HG03097 (cell line): ENCODE data around the gene BTBD9.

ENCODE experiments used
- ATAC-seq: cut with Tn5 transposase; IDR thresholded peaks from one replicate; pipeline ENCODE4 v1.9.1; 2021; ENCODE audit not compliant: unreplicated experiment, low FRiP score

The BTBD9 gene

GRCh38 chr6:38220069-38220723, 419.5 kb downstream of the BTBD9 start:
- no peak for ATAC-seq

DNA sequence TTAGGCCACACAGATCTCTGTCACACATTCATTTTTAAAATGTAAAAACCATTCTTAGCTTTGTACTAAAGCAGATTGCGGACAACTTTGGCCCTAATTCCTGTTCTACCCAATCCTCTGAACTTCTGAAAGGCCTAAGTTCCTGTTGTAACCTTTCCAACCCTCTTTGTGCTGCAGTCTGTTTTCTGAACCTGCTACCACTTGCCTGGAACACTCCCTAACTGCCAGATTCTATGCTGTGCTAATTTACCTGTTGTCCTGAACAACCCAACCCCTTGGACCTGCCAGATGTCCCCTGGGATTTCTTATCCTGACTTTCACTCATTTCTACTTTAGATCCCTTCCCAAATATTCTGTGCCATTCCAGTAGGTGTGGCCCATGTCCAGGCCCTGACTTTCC, 421.5 kb downstream of the BTBD9 start:
- no peak for ATAC-seq

DNA sequence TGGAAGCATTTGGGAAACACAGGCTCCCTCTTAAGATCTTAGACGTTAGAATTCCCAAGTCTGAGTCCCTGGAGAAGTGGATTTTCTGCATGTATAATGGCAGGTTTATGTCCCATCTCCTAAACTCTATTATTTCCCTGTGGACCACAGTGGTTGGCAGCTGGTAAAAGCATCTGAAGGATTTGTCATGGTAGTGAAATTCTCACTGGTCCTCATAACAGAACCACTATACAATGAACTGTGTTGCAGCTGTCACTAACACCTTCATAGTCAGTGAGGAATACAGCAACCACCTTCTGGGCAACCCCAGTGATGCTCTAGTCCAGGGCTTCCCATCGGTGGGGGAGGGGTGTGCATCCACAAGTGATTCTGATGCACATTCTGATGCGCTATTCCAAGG, 423.3 kb downstream of the BTBD9 start:
- no peak for ATAC-seq

DNA sequence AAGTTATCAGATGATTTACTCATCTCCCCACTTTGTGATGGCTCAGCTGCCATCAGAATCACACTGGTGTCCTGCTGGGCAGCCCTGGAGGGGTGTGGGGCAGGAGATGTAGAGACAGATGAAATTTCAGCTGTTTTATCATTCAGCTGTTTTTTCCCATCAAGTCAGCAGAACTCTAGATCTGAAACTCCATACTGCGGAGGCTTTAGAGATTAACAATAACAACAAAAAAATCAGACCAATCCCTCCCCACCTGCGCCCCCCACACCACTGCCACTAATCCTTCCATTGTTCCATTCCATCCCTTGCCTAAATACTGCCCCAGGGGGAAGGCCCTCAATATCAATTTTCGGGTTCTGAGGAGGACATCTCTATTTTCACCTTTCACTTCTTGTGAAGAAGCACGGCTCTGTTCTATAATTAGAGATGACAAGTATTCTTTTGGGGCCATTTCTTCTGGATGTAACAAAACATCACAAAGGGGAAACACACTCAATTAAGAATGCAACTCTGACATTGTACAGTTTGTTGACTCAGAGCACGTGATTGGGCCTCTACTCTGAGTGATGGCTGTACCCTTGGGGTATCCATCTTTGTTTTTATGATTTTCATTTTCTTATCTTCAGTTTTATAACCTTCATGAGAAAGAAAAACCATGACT, 423.9 kb downstream of the BTBD9 start:
- no peak for ATAC-seq

- ATAC-seq, result no peak
Observed at GRCh38 chr6:38215225-38215624, 424.5 kb downstream of the BTBD9 start.

GRCh38 chr6:38214159-38214558, 425.6 kb downstream of the BTBD9 start:
- no peak for ATAC-seq

DNA sequence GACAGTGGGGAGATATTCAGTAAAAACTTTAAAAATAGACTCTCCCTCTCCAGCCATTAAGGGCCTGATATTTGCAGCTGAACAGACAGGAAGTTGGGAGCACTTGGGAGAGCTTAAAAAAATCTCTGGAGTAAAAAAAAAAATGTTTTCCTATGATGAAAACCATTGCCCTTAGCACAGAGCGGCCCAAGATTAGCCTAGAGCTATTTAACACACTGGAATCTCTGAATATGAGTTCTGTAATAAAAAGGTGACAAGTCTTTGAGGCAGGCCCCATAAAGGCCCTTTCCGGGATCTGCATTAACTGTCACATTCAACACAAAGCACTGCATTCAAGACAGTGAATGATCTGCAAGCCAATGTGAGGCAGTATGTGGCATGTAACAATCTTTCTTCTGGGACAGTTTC, 426.5 kb downstream of the BTBD9 start:
- no peak for ATAC-seq

DNA sequence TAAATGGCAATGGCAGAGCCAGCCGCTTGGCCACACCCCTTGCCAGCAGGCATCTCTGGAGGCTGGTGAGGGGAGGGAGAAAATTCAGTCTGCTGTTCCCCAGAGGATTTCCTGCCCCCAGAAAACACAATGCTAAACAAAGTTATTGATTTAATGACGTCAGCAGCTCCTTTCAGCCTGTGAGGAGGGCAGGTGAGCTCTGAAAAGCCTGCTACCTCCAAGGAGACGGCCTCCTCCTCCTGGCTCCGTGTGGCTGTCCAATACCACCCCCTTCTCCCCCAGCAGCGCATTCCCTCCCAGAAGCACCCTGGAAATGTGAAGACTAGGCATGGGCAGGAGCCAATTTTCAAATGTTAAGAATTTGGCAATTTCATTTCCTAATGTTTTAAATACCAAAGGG, 427.1 kb downstream of the BTBD9 start:
- ATAC-seq, result no peak

- ATAC-seq, result no peak
Observed at GRCh38 chr6:38212116-38212515, 427.6 kb downstream of the BTBD9 start.

DNA sequence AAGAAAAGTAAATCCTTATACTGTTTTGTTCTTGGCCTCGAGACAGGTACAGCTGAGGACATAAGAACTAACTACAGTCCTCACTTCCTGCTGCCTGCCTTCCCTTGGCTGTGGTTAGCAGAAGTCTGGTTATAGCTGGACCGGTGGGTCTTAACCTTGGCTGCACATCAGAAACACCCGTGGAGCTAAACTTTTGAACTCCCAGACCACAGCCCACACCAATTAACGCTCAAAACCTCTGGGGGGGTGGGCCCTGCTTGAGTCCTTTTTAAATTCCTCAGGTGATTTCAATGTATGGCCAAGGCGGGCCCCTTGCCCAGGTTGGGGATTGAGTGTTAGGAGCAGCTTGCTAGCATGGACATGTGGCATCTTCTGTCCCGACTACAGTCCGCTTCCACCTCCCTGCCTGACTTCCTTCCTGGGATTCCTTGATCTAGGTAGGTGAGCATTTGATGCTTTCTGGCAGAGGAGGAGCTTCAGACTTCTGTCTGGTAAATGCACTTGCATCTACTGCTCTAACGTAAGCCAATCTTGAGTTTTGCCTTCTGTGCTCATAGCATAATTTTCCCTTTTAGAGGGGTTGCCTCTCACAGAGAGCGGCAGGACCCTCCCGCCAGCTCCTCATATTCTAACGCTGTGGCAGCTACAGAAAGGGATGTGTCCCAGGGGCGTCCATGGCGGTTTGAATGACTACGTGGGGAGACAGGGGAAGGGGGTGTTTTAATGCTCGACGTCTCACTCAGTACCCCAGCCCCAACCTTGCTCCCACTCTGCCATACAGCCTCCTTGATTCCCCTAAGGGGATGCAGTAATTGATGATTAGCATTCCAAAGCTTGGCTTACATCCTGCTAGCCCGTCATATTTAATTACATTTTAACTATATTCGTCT, 430.1 kb downstream of the BTBD9 start:
- ATAC-seq, result no peak

GRCh38 chr6:38208028-38208427, 431.7 kb downstream of the BTBD9 start:
- ATAC-seq, result no peak

GRCh38 chr6:38207375-38207774, 432.4 kb downstream of the BTBD9 start:
- no peak for ATAC-seq

- ATAC-seq, result no peak
Observed at GRCh38 chr6:38198219-38198618, 441.5 kb downstream of the BTBD9 start.

DNA sequence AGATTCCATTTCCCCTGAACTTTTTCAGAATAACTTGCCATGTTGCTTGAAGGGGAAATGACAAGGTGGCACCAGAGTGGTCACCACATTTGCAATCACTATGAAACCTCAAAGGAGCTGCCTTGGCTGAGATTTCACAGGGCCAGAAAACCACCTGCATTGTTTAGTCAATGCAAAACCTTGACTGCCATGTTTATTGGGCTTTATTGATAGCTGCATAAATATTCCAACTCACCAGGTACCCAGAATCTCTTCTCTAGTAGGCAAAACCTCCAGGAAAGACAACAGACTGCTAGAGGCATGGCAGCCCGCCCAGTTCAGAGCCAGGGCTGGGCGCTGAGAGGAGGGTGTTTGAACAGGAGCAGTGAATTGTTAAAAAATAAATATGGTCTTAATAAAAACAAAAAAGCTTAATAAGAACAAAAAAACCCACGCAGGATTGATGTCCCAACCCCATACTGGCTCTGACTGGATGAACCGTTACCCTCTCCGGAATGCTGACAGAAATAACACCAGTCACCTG, 444.6 kb downstream of the BTBD9 start:
- no peak for ATAC-seq

DNA sequence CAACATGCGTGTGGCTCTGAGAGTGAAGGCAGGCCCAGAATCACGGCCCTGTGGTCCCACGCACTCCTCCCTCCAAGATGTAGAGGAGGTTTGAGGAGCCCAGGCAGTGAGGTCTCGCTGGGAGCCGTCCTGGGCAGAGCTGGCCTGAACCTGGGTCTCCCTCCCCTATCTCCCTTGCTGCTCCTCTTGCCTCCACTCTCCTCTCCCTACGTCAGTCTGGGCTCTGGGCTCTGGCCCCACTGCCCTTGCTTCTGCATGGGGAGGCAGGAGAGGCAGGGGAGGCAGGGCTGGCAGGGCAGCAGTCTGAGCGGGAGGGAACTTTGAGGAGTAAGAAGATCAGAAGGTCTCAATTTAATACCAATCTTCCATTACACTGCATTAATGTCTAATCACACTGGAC, 445.1 kb downstream of the BTBD9 start:
- ATAC-seq, result no peak

- no peak for ATAC-seq
Observed at GRCh38 chr6:38194282-38194572, 445.5 kb downstream of the BTBD9 start.

DNA sequence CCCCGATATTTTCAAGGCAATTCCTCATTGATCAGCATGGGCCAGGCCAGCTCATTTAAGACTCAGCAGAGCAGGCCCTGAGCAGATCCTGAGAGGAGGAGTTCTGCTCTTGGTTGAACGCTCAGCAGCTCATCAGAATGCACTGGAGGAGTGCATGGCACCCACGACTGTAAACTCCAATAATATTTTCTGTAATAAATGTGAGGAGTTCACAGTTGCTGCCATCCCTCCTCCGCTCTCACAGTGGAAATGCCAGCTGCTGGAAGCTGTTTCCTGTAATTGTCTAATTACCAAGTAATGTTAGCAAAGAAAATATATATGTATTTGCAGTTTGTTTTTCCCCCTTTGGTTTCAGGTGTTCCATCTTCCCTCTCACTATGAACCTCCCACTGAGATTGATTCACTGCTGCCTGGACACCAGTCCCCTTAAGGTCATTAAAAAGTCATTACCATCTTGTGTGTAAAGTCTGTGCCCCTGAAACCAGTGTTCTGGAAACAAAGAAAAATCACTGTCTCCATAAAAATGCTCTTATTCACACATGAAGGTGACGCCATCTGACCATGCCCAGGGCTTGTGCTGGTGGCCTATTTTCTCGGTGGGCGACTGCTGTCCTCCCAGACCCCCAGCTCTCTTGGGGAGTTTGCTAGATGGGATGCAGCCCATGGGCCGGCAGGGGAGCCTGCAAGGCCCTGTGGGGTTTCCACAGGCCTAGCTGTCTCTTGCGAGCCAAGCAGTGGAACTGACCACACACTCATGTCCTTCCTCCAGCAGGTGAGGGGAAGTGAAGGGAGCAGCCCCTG, 446.0 kb downstream of the BTBD9 start:
- no peak for ATAC-seq

DNA sequence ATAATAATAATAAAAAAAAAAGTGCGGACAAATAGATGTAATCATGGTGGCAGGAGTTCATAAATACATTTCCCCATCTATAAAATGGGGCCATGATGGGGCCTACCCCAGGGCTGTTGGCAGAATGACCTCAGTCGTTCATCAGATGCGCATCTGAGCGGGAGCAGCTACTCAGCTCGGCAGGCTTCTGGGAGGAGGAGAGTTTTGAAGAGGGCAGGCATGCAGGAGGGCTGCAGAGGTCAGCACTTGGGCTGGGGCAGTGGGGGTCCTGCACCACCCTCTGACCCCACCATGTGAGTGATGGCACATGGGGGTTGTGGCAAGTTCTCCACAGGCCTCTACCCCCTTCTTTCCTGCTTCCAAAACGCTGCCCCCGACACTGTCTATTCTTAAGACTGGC, 446.7 kb downstream of the BTBD9 start:
- ATAC-seq, result no peak

DNA sequence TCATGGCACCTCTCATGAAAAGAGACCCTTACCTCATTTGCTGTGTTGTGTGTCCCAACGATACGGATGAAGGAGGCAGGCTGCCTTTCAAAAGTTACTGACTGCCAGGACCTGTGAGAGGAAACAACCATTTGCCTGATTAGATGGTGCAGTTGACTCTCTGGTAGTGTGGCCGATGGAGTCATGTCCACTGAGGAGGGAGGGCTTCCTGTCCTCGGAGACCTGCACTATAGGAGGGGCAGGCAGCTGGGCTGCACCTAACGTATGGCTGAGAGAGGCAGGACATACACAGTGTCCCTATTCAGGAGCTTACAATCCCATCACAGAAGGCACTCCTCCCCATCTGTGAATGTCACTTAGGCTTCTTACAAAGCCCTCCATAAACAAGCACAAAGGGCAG, 447.2 kb downstream of the BTBD9 start:
- ATAC-seq, result no peak

GRCh38 chr6:38192011-38192410, 447.7 kb downstream of the BTBD9 start:
- ATAC-seq, result no peak

DNA sequence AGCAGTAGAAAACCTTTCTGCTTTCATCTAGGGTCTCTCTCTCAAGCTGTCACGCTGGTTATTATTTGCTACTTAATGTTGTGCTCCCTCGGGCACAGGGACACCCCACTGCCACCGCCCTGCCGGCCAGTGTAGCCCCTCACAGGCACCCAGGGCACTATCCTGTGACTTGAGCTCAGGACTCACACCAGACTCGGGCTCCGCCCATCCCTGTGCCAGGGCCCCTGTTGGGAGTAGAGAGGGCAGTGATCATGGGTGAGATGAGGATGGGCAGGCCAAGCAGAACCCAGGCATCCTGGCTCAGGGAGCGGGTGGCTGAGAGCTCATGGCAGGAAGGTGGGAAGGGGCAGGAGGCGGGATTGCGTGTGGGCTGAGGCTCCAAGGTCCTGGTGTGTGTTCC, 448.3 kb downstream of the BTBD9 start:
- ATAC-seq, result no peak
